Fibroblast of peridontal ligament (primary cell): ENCODE data around the gene FAM163A.
"Not testable (repeated sequence)": the region's sequence is repeated elsewhere in the genome, so short reads cannot be mapped to it uniquely, and the experiment has no call there.

ENCODE experiments used
- DNase-seq: peaks from one replicate; pipeline ENCODE4 v3.0.0-alpha.2; 2010; ENCODE audit errors: extremely low read depth

Gene FAM163A

DNA sequence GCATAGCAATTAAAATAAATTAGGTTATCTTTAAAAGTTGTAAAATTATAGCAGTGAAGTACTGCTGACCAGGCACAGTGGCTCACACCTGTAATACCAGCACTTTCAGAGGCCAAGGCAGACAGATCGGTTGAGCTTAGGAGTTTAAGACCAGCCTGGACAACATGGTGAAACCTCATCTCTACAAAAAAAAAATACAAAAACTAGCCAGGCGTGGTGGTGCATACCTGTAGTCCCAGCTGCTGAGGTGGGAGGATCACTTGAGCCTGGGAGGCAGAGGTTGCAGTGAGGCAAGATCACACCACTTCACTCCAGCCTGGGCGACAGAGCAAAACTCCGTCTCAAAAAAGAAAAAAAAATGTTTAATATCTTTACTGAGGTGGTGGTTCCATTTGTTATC is 112.7 kb downstream of the FAM163A start:
- not testable (repeated sequence) for DNase-seq

DNA sequence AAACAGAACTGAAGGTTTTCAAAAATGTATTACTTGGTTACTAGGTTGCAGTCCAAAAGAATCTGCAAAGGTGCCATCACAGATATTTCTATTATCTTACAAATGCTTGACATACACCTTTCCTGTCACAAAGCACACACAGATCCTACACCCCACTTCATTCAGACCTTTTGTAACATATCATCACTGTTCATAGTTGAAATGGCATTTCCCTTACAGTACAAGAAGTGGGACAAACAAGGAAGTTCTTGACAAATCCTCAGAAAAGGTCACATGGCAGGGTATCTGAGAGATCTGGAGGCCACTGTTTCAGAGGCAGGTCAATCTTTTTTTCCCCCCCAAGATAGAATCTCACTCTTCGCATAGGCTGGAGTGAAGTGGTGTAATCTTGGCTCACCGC is 113.2 kb downstream of the FAM163A start:
- DNase-seq: no peak

DNA sequence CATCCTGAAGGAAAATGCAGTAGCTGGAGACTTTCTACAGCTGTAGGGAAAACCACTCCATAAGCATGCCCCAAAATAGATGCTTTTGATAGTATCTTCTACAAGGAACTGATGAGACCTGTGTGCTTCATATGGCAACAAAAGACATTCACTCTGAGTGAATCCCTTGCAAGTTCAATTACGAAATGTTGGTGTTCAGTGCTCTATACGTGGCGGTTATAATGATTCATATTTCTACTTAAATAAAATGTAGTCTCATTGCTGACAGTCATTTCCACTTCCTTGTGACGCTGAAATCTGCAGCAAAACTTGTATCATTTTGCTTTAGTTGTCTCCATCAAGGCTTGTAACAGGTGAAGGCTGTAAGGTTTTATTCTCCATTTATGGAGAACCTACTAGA is 113.9 kb downstream of the FAM163A start:
- no peak for DNase-seq

DNA sequence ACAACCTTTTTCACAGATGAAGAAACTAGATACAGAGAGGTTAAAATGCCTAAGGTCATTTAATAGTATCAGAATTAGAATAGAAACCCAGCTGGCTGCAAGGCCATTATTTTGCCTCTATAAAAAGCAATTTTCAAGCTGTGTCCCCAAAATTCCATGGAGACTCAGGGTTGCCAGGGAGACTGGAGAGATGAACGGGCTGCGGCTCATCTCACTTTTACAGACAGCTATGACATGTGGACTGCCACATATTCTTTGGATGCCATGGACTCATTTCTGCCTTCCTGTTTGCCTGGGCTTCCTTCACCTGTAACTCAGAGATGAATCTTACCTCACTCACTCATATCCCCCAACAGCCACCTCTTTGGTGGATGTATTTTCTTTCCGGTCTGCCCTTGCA is 117.6 kb downstream of the FAM163A start:
- DNase-seq: no peak

DNA sequence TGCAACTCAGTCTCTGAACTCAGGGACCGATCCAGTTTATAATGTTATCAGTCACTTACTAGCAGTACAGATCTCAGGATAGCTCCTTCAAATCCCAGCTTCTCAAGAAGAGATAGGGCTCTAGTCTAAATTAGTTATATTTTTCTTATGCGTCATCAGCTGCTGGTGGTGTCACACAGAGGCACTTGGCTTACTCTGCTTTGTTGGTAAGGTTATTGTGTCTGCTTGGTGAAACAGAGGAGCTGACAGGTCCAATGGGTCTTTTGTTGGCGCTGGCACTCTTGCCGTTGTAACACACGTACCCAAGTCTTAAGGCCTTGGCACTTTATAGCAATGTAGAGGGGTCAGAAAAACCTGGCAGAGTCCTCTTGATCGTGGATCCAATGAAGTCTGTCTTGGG is 122.3 kb downstream of the FAM163A start:
- DNase-seq: no peak
